Measurements from ENCODE around the gene FLT3LG. TPM values are rescaled to one million over a fixed set of nuclear protein-coding genes. Genes with fewer than 3 reads are reported as not detected.

Gene FLT3LG
- total RNA-seq, 2 experiments from 2014 or later: 8.2 to 8.4 TPM

GRCh38 chr19:49437231-49437630, 36.8 kb upstream of the FLT3LG start:
- Histone ChIP-seq H3K9me3 (ENCODE audit: low read length) (no peaks in the 10 kb centered on the region), H3K4me2 (ENCODE audit: low read length) (no peak overlapping the region), H2AFZ (ENCODE audit: low read length) (no peak overlapping the region), H3K9me2 (ENCODE audit: insufficient read depth, low read length) (no peaks in the 10 kb centered on the region), H3K79me2 (ENCODE audit: insufficient read depth, low read depth, low read length) (no peaks in the 10 kb centered on the region), H3K4me1 (ENCODE audit: insufficient read depth, low read length, poor library complexity, severe bottlenecking) (peaks cover 11% of the 10 kb centered on the region), H3K27ac (ENCODE audit: low read depth, low read length, poor library complexity, severe bottlenecking) (no peak overlapping the region), H3K4me3 (ENCODE audit: low read depth, low read length, poor library complexity, severe bottlenecking) (no peak overlapping the region), H4K20me1 (ENCODE audit: insufficient read depth, low read length) (no peaks in the 10 kb centered on the region), H3K36me3 (ENCODE audit: insufficient read depth, low read length) (no peaks in the 10 kb centered on the region)
- no peak for DNase-seq (ENCODE audit: low spot score)
- no TSS peak for BruUV-seq (replicated peaks)
- TF ChIP-seq CTCF (conservative IDR thresholded peaks at IDR 0.05; ENCODE audit: low read length) (no peak), EZH2phosphoT487 (IDR thresholded peaks at IDR 0.05; ENCODE audit: borderline replicate concordance, low read depth, low read length) (no peak)
- CTCF ChIA-PET (ENCODE audit: unreplicated experiment): no interaction called here
- intact Hi-C loops (cut with micrococcal nuclease; ENCODE audit: unreplicated experiment): no loop called here
- POLR2A ChIA-PET: no interaction called here

- H3K79me2 ChIP-seq (ENCODE audit: insufficient read depth, low read depth, low read length): no peaks in the 10 kb centered on the region
- POLR2A ChIA-PET: no interaction called here
- DNase-seq (ENCODE audit: low spot score): no peak
- intact Hi-C loops (cut with micrococcal nuclease; ENCODE audit: unreplicated experiment): no loop called here
- H3K4me3 ChIP-seq (ENCODE audit: low read depth, low read length, poor library complexity, severe bottlenecking): no peak overlapping the region
- H3K27ac ChIP-seq (ENCODE audit: low read depth, low read length, poor library complexity, severe bottlenecking): no peak overlapping the region
- CTCF ChIA-PET (ENCODE audit: unreplicated experiment): no interaction called here
- peaks cover 11% of the 10 kb centered on the region for H3K4me1 ChIP-seq (ENCODE audit: insufficient read depth, low read length, poor library complexity, severe bottlenecking)
- H3K4me2 ChIP-seq (ENCODE audit: low read length): no peak overlapping the region
- no peaks in the 10 kb centered on the region for H3K9me2 ChIP-seq (ENCODE audit: insufficient read depth, low read length)
- no peaks in the 10 kb centered on the region for H4K20me1 ChIP-seq (ENCODE audit: insufficient read depth, low read length)
- no peak overlapping the region for H2AFZ ChIP-seq (ENCODE audit: low read length)
- no TSS peak for BruUV-seq (replicated peaks)
- no peaks in the 10 kb centered on the region for H3K36me3 ChIP-seq (ENCODE audit: insufficient read depth, low read length)
- no peaks in the 10 kb centered on the region for H3K9me3 ChIP-seq (ENCODE audit: low read length)
- no peak for TF ChIP-seq EZH2phosphoT487 (IDR thresholded peaks at IDR 0.05; ENCODE audit: borderline replicate concordance, low read depth, low read length)
- TF ChIP-seq CTCF (conservative IDR thresholded peaks at IDR 0.05; ENCODE audit: low read length): no peak
These were observed 35.8 kb upstream of the FLT3LG start for GRCh38 chr19:49438261-49438660.

GRCh38 chr19:49439836-49440235, 34.2 kb upstream of the FLT3LG start:
- H2AFZ ChIP-seq (ENCODE audit: low read length): no peak overlapping the region
- POLR2A ChIA-PET: no interaction called here

More at GRCh38 chr19:49439836-49440235, 34.2 kb upstream of the FLT3LG start:
- H3K4me1 ChIP-seq (ENCODE audit: insufficient read depth, low read length, poor library complexity, severe bottlenecking): peaks cover 11% of the 10 kb centered on the region
- no peak overlapping the region for H3K4me2 ChIP-seq (ENCODE audit: low read length)
- TF ChIP-seq CTCF (conservative IDR thresholded peaks at IDR 0.05; ENCODE audit: low read length): no peak
- TF ChIP-seq EZH2phosphoT487 (IDR thresholded peaks at IDR 0.05; ENCODE audit: borderline replicate concordance, low read depth, low read length): no peak
- H4K20me1 ChIP-seq (ENCODE audit: insufficient read depth, low read length): no peaks in the 10 kb centered on the region
- H3K27ac ChIP-seq (ENCODE audit: low read depth, low read length, poor library complexity, severe bottlenecking): no peak overlapping the region
- H3K36me3 ChIP-seq (ENCODE audit: insufficient read depth, low read length): no peaks in the 10 kb centered on the region
- DNase-seq (ENCODE audit: low spot score): no peak
- no peaks in the 10 kb centered on the region for H3K9me2 ChIP-seq (ENCODE audit: insufficient read depth, low read length)
- intact Hi-C loops (cut with micrococcal nuclease; ENCODE audit: unreplicated experiment): loop anchor here (10.0 kb wide), 1 partner anchor 105 kb away; the partner anchor contains the start of gene CD37
- no peak overlapping the region for H3K4me3 ChIP-seq (ENCODE audit: low read depth, low read length, poor library complexity, severe bottlenecking)
- BruUV-seq (replicated peaks): no TSS peak
- H3K9me3 ChIP-seq (ENCODE audit: low read length): no peaks in the 10 kb centered on the region
- no peaks in the 10 kb centered on the region for H3K79me2 ChIP-seq (ENCODE audit: insufficient read depth, low read depth, low read length)
- CTCF ChIA-PET (ENCODE audit: unreplicated experiment): no interaction called here

Data from OCI-LY7 (cell line).